Activated CD4-positive, alpha-beta T cell treated with anti-CD3 and anti-CD28 coated beads for 1 hour (primary cell): ENCODE data around the gene SPATS2.
"Not testable (repeated sequence)": the region's sequence is repeated elsewhere in the genome, so short reads cannot be mapped to it uniquely, and the experiment has no call there.

ENCODE experiments used
- DNase-seq: peaks from one replicate; pipeline ENCODE4 v3.0.0-alpha.2; 2020

SPATS2 gene

GRCh38 chr12:49525942-49526341, 158.7 kb downstream of the SPATS2 start:
- DNase-seq = no peak

GRCh38 chr12:49527361-49528130, 160.3 kb downstream of the SPATS2 start:
- no peak for DNase-seq

DNA sequence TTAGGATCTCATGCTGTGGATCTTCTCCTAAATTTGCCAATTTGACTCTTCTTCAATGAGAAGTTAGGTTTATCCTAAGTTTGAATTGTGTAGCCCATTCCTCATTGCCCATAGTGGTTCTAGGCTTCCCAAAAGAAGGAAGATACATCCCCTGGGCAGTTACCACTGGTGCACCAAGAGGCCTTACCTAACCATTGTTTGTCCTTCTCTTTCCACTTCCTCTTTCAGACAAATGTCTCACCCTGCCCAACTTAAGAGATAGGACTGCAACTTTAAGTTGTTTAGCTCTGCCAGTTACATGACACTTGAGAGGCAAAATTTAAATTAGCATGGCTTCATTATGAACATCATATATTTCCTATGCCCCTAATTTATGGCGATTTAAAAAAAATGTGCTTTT, 162.2 kb downstream of the SPATS2 start:
- no peak for DNase-seq

DNA sequence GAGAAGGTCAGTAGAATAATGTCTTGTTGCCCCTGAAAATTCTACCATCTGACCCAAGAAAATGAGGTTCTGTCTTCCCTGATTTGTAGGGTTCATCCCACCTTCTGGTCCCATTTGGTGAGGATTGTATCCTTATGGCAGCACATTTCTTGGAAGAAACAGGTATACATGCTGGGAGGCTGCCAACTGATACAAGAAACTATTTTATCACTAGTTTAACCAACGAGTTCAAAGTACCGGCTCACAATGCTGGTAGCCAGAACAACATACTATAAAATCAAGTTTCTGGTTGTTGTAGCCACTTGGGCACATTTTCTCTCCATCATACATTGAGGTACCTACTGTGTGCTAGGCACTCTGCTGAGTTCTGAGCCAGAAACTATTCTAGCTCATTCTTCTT, 164.5 kb downstream of the SPATS2 start:
- DNase-seq = no peak

- DNase-seq = no peak
Measured at GRCh38 chr12:49533331-49533730, 166.1 kb downstream of the SPATS2 start.

GRCh38 chr12:49534122-49534521, 166.9 kb downstream of the SPATS2 start:
- DNase-seq = not testable (repeated sequence)

GRCh38 chr12:49534731-49535278, 167.5 kb downstream of the SPATS2 start:
- no peak for DNase-seq

DNA sequence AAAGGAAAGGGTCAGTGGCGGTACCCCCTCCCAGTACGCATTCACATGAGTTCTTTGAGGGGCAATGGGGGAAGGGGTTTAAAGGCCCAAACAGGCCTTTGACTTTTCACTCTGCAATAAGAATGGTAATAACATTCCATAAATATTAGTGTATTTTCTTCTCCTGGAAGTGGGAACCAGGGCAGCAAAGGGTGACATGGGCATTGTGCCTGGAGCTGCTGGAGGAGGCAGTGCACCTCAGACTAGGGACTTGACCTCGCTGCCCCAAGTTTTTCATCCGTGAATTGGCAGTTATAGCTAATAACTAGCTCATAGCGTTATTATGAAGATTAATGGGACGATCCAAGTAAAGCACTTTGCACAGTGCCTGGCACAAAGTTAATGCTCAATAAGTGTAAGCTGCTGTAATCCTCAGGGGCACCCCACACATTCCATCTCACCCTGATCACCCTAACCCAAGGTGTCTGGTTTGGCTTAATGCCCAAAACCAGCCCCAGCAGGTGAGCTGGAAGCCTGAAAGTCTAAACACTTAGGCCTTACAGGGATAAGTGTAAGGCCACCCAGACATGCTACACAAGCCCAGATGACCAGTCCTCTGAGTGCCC, 168.8 kb downstream of the SPATS2 start:
- no peak for DNase-seq

GRCh38 chr12:49536526-49537071, 169.3 kb downstream of the SPATS2 start:
- DNase-seq = no peak

GRCh38 chr12:49537231-49537751, 170.0 kb downstream of the SPATS2 start:
- DNase-seq = no peak

- no peak for DNase-seq
Measured at GRCh38 chr12:49537752-49538509, 170.7 kb downstream of the SPATS2 start.

GRCh38 chr12:49538510-49539403, 171.5 kb downstream of the SPATS2 start, which contains the start of gene KCNH3:
Gene KCNH3, plus strand, starts transcription at chr12:49539030. Its CDS starts 387 bp downstream, at chr12:49539417.
- peak; percentile 81 for DNase-seq

DNA sequence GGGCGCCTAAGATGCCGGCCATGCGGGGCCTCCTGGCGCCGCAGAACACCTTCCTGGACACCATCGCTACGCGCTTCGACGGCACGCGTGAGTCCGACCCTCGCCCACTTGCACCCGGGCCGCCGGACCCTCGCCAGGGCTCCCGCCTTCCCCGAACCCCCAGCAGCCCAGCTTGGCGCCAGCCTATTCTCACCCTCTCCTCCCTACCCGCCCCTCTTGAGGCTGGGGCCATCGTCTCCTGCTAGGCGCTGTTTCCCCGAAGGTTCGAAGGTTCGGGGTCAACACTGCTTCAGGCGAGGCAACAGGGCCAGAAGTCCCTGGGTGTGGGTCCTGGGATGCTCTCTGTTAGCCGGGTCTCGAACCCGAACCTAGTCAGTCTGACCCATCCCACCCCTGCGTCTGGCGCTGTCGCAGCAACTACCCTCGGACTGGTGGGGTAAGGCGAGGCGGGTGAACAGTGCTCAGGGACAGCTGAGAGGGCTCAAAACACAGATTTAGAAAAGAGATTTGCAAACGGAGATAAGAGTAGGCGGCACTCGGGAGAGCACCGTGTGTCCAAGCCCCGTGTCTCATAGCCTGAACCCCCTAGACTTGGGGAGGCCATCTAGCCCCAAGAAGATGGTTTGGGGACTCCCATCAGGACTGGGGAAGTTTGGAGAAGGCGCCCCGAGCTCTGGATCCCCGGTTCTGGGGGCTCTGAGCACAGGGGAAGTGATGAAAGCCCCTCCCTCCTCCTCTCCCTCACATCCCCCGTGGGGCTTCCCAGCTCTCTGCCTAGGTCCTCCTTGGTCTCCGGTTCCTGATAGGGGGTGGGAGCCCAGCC, 172.4 kb downstream of the SPATS2 start:
- DNase-seq = no peak

DNA sequence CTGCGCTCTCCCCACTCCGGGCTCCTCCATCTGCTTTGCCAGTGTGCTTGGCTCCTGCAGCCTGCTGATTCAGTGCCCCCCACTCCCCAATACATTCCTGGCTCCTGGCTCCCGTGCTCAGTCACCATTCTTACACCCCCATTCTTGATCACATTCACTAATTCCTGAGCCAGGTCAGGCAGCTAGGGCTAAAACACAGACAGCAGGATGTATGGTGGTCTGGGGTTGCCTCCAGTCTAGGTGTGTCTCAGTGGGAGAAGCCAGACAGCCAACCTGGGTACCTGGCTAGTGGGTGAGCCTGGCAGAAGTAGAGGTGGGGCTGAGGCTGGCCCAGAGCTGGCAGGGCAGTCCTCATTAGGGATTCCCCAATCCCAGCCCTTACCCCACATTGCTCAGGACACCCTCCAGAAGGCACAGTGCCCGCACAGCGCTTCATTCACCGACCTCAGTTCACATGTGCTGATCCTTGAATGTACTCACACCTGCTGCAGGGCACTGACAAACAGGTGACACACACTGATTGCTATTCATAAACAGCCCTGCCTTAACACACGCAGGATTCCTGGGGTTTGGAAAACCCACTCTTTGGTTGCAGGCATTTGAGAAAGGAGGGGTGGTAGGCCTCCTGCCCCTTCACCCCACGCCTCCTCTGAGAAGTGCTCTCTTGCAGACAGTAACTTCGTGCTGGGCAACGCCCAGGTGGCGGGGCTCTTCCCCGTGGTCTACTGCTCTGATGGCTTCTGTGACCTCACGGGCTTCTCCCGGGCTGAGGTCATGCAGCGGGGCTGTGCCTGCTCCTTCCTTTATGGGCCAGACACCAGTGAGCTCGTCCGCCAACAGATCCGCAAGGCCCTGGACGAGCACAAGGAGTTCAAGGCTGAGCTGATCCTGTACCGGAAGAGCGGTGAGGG, 173.2 kb downstream of the SPATS2 start:
- DNase-seq = no peak

DNA sequence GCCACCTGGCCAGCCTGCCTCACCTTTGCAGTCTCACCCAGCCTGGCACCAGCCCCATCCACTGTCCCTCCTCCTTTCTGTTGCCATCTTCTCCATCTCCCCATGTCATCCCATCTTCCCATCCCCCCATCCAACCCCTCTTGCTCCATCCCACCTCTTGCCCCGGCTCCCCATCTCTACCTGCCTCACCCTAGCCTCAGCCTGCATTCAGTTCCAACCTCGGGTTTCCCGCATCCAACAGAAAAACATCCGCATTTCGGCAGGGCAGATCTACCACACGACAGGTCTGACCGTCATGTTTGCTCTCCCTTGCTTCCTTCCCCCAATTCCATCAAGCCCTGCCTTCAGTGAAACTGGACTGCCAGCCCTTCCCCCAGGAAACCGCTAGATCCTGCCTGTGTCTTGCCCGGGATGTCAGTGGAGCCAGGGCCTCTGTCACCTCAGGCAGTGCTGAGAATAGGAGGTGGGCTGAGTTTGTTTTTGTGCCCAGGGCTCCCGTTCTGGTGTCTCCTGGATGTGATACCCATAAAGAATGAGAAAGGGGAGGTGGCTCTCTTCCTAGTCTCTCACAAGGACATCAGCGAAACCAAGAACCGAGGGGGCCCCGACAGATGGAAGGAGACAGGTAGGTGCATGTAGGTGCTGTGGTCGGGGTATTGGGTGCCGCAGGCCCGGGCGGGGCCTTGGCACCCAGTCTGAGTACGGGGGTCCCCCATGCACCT, 174.0 kb downstream of the SPATS2 start:
- no peak for DNase-seq

DNA sequence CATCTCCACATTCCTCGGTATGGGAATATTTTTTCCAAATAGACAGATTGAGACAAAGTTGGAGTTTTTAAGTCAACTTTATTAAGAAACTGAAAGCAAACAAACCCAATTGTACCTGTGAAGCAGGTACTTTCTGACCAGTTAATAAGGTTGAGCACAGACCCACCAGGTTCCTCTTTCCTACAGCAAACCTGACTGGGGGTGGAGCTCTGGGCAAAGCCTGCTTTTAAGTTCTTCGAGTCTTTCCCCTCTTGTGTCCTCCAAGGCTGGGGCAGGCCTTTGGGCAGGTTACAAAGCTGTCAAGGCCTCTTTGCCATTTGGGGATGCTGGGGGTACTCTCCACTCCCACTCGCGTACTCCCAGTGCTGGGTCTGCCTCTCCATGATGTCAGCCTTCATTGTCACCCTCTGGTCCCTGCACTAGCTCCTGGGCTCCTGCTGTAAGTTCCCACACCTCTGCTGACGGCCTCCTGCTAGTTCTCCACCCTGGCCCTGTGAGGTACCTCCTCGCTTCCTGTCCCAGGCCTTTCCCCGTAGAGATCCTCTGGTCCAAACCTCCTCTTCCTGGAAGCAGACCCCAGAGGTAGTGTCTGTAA, 174.7 kb downstream of the SPATS2 start:
- DNase-seq = no peak

GRCh38 chr12:49542592-49543160, 175.4 kb downstream of the SPATS2 start:
- DNase-seq = no peak

DNA sequence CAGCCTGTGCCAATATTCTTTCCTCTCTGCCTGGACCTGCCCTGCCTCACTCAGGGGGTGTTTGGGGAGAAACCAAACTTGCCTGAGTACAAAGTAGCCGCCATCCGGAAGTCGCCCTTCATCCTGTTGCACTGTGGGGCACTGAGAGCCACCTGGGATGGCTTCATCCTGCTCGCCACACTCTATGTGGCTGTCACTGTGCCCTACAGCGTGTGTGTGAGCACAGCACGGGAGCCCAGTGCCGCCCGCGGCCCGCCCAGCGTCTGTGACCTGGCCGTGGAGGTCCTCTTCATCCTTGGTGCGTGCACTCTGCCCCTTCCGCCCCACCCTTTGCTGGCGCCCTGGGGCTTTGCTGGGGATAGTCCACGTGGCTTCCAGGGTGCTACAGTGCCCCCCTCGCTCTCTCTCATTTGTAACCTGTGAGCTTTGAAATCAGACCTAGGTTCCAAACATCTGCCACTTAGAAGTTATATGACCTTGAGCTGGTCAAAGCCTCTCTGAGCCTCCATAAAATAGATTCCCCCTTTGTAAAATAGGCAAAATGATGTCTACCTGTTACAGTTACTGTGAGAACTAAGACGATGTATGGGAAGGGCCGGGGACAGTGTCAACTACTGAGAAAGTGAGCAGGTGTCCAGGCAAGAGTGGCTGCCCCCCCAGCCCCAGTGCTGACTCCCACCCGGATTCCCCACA, 176.1 kb downstream of the SPATS2 start:
- DNase-seq = no peak
